Activated CD4-positive, alpha-beta T cell treated with anti-CD3 and anti-CD28 coated beads for 48 hours (primary cell): ENCODE data around the gene DRGX.

ENCODE experiments used
- DNase-seq: peaks from one replicate; pipeline ENCODE4 v3.0.0-alpha.2; 2020

DRGX gene

DNA sequence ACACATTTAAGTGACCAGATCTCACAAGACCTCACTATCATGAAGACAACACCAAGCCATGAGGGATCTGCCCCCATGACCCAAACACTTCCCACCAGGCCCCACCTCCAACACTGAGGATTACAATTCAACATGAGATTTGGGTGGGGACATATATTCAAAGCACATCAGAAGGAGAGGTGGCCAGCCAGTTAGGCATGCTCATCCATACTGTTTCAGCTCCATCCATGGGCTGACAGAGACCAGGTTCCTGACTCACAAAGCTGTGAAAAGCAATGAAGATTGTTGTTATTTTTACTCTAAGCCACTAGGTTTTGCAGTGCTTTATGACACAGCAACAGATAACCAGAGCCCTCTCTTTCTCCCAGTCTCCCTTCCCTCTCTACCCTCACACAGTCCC lies 60.9 kb downstream of the DRGX start:
- no peak for DNase-seq

DNA sequence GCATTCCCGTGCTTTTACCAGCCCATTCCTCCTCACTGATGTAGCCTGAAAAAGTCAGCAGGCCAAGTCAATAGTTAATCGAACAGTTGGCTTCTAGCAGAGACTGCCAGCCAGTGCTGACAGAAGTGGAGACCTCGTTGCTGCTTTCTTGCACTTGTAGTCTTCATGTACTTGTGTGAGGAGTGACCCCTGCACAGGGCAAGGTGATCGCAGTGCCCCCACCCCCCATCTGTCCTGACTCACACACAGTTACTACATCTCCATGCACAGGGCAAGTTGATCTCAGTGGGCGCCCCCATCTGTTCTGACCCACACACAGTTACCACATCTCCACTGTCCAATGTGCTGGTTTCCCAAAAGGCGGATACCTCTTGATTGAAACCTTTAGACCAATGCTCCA lies 62.7 kb downstream of the DRGX start:
- no peak for DNase-seq

DNA sequence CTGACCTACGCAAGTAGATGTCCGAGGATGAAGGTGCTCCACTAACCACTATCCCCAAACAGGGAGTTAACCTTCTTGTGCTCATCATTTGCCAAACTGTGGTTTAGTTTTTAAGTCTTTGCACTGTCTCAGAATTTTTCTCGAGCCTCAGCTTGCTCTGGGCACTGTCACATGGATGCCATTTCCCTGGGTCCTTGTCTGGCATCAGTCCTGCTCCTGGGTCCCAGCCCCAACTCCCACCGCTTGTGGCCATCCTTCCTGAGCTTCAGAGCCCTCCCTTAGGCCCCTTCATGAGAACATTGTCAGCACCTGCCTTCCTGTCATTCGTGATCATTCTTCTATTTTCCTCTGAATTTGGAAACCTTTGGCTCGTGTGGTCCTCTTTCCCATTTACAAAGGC lies 63.1 kb downstream of the DRGX start:
- DNase-seq: no peak

DNA sequence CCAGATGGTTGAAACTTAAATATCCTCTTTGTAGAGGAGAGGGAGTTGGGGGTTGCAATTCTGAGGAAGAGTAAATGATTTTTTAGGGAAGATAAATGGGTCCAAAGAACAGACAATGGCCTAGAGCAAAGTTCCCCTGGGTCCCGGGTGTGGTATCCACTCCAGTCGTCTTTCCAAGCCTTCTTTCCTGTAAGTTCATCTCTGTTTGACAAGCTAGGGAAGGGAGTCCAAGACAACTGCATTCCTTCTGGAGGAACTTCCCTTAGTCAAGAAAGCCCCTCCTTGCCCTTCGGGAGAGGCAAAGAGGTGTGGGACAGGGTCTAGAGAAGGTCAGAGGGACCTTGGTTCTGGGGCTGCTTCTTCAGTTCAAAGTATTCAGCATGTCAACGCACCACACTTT lies 63.6 kb downstream of the DRGX start:
- no peak for DNase-seq

DNA sequence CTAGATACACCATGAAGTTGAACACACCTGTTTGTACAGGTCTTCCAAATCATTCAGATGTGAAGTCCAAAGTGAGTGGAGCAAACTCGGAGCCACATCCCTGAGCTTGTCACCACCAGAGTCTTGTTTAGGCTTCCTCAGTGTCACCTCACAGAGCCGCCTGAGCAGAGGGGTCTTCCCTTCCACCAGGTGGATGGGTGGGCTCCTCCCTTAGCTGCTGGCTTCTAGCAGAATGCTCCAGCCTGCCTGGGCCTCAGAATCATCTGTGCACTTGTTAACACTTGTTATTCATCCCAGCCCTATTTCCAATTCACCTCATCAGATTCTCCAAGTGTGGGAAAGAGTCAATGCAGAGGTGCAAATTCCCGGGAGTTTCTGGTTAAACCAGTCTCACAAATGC lies 64.5 kb downstream of the DRGX start:
- no peak for DNase-seq

DNA sequence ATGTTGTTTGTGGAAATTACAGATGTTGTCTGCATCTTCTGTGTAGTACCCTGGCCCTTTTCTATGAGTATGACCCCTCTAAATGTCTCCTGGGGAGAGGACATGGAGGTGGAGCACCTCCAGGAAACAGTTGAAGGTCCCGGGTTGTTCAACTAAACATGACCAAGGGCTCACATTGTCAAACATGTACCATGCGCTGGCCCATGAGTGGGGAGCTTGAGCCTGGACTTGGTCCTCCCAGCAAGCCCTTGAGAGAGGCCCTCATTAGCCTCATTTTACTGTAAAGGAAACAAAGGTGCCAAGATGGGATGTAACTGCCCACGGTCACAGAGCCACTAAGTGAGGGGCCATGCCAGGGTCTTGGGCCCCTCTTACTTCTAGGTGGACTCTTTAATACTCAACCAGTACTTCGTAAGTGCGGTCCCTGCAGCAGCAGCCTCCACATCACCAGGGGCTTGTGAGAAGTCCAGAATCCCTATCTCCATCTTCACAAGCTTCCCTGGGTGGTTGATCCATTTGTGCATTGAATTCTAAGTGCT lies 65.7 kb downstream of the DRGX start:
- DNase-seq: no peak

DNA sequence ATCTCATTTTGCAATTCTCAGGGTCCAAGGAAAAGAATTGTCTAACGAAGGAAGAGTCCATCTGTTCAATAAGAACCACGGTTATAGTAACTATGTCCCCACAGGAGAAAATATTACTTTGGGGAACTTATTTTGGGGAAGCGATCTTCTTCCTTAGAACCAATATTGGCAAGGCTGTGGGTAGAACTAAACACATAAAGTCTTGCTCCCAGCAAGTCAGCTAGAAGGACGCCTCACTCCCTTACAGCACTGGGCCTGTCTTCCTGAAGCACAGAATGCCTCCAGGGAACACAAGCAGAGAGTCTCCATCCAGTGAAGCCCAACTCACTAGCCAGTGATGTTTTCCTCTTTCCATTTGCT lies 66.8 kb downstream of the DRGX start:
- no peak for DNase-seq

DNA sequence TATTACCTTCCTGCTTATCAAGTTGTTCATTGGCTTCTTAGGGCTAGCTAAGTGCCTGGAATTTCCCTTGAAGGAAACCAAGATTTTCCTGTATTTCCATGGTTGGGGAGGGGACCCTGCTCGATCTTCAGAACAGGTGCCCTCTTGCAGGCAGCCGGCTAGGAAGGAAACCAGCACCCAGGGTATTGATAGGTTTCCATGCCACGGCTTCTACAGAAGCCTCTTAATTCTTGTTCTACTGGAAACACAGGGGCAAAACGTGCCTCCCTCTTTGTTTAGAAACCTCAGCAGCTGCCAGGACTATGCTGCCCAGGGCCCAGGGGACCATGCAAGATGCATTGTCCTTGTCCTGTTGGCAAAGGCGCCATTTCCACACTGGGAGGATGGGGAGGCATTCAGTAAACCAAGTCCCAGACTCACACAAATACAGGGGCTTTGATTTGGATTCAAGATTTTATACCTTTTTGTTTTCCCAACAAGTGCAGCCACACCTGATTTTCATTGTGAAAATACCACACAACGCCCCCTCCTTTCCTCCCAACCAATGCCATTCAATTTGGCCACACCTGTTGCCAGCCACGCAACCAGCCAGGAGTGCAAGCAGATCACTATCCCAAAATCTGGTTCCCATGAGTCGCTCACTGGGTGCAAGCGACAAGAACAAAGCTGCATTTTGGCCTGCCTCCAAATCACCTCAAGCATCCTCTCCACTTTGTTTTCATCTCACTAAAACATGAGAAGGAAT lies 67.3 kb downstream of the DRGX start:
- no peak for DNase-seq

DNA sequence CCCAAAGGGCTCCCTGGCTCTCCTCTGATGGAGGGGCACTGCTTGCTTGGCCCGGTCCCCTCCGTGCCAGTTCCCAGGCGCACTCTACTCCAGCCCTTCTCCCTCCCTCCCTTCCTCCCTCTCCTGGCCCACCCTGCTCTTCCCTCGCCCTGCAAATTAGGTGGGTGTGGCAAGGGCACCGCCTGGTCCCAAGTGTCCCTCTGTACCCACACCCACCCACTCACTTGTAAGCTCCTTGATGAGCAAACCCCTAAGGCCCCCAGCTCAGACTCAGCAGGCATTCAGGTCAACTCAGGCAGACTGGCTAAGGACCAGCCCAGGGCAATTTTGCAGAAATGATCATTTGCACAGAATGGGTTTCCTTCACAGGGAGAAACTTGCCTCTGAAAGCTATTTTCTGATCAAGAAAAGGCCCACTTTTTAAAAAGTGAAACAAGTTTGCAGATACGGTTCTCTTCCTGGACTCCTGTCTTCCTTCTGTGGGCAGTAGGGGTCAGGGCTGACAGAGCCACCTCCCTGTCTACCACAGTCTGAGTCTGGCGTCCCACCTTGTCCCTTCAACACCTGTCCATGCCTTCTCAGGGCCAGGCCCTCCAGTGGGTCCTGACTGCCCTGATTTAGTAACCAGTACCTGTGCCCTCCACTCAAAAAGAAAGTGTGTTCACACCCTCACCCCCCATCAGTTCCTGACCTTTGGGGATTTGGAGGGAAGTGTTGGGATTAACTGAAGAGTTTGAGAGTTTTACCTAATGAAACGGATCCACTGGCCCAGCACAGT lies 68.7 kb downstream of the DRGX start:
- DNase-seq: no peak

DNA sequence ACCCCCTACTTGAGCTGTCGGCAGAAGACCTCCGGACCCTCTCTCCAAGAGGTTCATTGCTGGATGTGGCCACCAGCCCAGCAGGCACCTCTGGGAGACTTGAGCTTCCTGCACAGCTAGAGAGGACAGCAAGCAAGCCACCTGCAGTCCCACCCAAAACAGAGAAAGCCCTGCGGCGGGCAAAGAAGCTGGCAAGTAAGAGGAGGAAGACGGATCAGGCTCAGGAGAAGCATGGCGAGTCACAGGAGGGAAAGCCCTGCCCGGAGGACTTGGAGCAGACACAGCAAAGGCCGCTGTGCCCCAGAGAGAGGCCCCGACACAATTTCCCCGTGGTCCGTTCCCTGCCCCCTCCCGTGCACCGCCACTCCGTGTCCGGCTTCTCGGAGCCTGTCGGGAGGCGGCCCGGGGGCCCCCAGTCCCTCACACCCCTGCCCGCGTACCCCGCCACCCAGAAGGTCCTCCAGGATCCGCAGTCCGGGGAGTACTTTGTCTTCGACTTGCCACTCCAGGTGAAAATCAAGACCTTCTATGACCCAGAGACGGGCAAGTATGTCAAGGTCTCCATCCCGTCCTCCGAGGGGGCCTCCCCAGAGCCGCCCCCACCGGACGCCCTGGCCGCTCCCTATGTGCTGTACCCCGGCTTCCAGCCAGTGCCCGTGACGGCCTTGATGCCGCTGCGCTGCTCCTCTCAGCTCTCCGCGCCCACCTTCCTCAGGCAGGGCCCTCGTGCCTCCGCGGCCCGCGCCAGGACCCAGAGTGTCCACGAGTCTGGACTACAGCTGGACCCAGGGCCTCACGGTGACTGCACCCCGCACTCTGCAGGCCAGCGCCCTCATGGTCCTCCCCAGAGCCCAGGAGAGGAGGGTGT lies 69.7 kb downstream of the DRGX start:
- DNase-seq: no peak

DNA sequence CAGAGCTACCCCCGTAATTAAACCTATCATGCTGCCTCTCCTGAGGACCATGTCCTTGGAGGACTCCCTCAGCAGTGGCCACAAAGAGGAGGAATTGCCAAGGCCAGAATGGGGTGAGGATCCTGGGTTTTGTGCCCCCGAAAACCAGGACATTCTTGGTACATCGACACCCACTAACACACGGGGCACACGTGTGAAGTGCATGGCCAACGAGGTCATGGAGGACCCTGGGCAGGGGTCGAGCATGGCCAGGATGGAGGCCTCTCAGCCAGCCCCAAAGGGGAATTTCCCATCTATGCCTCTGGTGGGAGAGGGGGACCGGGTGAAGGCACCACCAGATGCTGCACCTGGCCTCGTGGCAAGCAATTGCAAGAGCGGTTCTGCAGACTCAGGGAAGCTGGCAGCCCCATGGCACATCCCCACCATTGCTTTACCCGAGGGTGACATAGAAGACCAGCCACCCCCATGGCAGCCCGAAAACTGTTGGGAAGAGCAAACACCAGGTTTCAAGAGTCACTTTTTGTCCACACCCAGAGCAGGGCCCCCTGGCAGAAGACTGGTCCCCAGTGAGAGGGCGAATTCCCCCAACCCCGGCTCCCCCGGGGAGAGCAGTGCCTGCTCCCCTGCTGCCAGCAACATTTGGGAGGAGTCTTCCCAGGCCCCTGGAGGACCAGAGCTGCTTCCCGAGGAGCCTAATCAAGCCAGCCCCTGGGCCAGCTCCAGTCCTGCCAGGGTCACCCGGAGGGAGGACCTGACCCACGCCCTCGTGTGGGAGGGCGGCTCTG lies 70.6 kb downstream of the DRGX start:
- no peak for DNase-seq

DNA sequence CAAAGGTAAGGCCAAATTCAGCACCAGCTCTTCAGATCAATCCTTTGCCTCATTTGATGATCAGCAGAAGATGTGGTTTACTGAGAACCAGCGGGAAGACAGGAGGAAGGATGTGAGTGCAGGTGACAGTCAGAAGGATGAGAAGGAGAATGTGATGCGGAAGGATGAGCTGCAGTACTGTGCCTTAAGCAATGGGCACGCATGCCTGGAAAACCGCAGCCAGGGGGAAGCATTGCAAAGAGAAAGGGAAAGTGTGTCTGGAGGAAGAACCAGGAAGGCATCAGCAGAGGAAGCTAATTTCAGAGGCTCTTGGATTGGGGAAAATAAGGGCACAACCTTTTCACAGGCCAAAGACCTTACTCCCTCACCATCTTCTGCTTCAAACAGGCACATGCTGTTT lies 71.2 kb downstream of the DRGX start:
- no peak for DNase-seq

DNA sequence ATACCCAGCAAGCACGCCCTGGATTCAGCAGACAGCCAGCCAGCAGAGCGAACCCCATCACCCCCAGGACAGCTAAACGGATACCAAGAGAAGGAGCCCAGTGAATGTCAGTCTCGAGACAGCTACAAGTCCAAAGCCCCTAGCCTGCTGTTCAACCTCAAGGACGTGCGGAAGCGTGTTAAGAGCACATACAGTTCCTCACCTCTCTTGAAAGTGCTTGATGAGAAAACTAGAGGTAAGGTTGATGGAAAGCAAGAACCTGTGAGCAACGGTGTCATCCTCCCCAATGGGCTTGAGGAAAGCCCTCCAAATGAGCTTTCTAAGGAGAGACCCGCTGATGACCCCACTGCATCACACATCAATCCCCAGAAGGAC lies 72.0 kb downstream of the DRGX start:
- DNase-seq: no peak

DNA sequence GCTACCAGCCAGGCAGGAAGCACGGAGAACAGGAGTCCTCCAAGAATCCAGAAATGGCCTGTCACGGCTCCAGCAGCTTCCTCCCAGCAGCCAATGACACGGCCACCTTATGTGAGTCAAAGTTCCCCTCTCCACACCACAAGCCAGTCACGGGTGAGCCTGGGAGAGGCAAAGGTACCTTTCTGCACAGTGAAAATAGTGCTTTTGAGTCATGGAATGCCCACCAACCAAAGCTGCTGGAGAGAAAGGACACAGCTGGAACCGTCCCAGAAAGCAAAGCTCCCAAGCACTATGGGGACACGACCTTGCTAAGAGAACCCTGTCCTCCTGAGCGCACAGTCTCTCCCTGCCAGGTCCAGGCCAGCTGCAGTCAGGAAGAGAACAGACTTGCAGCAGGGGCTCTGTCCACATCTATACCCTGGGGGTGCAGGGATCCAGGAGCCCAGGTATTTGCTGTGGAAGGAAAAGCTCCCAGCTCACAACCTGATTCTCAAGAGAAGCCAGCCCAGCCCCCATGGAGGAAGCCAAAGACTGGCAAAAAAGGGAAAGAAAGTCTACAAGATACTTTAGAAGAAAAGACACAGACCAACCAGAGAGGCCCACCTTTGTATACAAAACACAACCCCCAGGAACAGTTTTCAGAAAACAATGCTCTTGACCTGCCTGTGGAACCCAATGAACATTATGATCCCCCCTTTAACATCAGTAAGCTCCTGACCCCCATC lies 72.6 kb downstream of the DRGX start:
- no peak for DNase-seq

DNA sequence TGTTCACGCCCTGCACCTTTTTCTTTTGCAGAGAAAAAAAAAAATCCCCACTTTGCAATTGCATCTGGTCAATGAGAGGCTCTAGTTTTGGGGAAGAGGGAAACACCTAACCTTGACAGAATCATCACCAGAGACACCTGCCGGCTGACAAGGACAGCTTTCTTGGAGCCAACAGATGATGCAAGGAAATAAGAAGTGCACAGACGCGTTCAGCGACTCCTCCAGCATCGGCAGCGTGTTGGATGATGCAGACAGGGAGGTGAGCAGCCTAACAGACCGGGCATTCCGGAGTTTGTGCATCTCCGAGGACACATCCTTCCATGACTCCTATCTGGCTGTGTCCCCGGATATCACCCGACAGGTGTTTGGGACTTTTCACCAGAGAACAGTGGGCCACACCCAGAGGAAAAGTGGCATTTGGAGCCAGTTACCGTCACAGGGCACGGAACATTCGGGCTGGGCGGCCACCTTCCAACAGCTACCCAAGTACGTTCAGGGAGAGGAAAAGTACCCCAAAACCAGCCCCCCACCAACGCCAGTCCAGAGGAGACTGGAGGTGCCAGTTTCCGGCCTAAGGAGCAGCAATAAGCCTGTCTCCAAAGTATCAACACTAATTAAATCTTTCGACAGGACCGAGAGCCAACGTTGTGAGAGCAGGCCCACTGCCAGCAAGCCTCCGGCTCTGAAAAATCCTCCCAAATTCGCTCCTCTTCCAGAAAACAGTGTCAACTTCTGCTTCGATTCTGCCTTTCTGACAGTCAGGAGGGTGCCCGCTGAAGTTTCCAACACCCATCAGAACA lies 73.3 kb downstream of the DRGX start:
- no peak for DNase-seq

DNA sequence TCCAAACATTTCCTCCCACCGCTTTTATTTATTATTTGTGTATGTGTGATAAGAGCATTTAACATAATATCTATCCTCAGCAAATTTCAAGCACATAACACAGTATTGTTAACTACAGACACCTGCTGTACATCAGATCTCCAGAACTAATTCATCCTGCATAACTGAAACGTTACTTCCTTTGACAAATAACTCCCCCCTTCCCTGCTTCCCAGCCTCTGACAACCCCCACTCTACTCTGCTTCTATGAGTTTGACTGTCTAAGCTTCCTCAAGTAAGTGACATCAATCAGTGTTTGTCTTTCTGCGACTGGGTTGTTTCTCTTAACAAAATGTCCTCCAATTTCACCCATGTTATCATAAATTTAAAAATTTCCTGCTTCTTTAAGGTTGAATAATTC lies 74.9 kb downstream of the DRGX start:
- DNase-seq: no peak

DNA sequence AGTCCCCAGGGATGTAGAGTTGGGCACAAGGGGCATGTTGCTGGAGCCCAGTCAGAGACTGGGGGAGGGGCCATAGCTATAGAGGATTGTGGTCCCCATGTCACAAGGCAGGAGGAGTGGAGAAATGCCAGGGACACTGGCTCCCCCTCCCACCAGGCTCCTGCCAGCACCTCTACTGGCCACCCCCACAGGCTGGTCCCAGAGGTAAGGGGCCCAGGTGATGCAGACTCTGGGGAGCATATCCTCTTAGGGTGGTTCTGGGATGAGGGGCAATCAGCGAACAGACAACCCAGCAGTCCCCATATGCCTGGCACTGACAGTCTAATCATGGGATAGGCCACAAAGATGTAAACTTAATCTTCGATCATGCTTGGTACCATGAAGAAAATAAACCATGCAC lies 75.7 kb downstream of the DRGX start:
- DNase-seq: no peak

DNA sequence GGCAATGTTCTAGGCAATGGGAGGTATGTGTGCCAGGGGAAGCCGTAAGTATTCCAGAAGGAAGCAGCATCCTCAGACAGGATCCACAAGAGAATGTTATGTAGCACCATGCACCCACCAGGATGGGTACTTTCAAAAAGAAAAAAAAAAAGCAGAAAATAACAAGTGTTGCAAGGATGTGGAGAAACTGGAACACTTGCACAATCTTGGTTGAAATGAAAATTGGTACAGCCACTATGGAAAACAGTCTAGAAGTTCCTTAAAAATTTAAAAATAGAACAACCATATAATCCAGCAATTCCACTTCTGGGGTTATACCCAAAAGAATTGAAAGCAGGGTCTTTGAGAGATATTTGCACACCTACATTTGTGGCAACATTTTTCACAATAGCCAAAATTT lies 76.7 kb downstream of the DRGX start:
- no peak for DNase-seq

DNA sequence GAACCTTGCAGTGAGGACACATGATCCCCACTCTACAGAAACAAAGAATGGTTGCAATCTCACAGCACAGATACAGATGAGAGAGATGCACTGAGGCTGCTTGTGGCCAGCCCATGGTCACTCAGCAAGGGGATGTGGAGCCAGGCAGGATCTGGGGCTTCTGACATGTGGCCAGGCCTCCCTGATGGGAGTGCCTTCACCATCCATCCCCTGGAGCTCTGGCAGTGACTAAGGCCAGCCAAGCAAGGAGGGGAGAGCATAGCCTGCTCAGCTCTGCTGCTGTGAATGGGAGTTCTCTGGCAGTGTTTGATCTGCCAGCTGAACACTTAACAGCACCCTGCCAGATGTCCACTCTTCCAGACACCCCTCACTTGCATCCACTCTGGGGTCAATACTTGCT lies 77.1 kb downstream of the DRGX start:
- no peak for DNase-seq

DNA sequence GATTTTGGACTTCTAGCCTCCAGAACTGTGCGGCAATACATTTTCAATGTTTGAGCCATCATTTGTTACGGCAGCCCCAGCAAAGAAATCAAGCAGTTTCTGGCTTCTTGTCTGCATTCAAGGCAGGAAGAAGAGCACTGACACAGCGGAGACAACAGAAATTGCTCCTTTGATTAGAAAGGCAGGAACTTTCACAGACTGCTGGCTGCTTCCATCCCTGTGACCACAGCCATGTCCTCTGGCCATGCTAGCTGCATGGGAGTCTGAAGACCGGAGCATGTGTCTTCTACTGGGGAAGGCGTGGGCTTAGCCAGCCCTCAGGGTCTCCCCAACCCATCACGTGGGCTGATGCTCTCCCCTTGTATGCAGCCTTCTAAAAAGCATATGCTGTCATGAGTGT lies 77.9 kb downstream of the DRGX start:
- DNase-seq: no peak

DNA sequence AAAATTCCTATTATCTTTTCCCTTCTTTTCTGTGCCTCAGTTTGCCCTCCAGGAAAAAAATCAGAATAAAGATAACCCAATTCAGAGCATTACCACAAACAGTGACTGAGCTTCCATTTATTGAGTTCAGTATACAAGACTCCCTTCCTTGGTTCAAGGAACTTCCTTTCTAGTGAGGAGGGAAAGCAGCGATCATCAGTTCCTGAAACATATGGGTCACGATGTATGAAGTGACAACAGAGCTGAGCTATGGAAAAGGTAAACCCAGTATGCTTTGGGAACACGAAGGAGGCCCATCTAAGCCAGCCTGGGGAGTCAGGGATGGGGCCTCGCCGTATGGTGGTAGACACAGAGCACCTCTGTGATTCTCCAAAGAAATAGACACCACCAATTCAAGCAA lies 81.1 kb downstream of the DRGX start:
- DNase-seq: no peak
